NCI-H1092 treated with DMSO at 0.1 percent for 48 hours (cell line): ENCODE data around the gene REV3L.
"Not testable (repeated sequence)": the region's sequence is repeated elsewhere in the genome, so short reads cannot be mapped to it uniquely, and the experiment has no call there.

Experiments
- DNase-seq: peaks from one replicate; lab custom pipeline; 2025; lab: John Stamatoyannopoulos, UW

REV3L gene

DNA sequence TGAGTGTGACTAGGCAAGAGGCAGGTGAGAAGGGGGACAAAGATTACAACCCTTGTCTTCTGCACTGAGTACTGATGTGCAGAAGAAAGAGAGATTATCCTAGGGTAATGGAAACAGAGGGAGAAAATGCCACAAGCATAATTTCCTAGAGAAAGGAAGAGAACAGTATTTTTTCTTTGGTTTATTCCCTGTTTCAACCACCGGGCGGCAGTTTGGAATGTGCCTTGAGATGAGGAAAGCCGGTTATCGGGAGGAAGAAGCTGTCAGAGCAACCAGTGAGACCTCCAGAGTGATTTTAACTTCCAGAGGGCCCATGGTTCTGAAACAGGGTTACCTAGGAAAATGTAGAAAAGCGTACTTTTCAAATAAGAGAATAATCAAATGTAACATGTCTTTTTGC lies 121.4 kb downstream of the REV3L start:
- DNase-seq, result no peak

- no peak for DNase-seq
Observed at GRCh38 chr6:111358454-111358853, 124.6 kb downstream of the REV3L start.

GRCh38 chr6:111357705-111358104 lies 125.3 kb downstream of the REV3L start:
- DNase-seq, result no peak

GRCh38 chr6:111356551-111356950 lies 126.5 kb downstream of the REV3L start:
- DNase-seq, result no peak

GRCh38 chr6:111354758-111355555 lies 128.1 kb downstream of the REV3L start:
- DNase-seq, result no peak

- no peak for DNase-seq
Observed at GRCh38 chr6:111353912-111354462, 129.0 kb downstream of the REV3L start.

- no peak for DNase-seq
Observed at GRCh38 chr6:111347589-111347988, 135.4 kb downstream of the REV3L start.

GRCh38 chr6:111342913-111343312 lies 140.1 kb downstream of the REV3L start:
- no peak for DNase-seq

GRCh38 chr6:111339294-111339693 lies 143.7 kb downstream of the REV3L start:
- no peak for DNase-seq

DNA sequence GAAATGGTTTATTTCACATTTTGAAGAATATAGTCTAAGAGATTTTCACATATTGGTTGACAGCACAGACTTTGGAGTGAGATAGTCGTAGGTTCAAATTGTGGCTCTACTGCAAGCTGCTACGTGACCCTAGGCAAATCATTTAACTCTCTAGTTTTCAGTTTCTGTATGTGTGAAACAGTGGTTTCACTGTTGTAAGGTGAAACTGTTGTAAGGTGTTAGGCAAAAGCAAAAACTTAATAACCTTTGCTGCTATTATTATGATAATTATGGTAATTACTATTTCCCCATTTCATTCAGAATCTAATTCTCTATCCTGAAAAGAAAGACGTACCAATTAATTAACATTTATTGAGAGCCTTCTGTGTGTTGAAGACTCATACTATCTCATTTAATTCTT lies 144.2 kb downstream of the REV3L start:
- DNase-seq, result no peak

- no peak for DNase-seq
Observed at GRCh38 chr6:111337829-111338236, 145.2 kb downstream of the REV3L start.

DNA sequence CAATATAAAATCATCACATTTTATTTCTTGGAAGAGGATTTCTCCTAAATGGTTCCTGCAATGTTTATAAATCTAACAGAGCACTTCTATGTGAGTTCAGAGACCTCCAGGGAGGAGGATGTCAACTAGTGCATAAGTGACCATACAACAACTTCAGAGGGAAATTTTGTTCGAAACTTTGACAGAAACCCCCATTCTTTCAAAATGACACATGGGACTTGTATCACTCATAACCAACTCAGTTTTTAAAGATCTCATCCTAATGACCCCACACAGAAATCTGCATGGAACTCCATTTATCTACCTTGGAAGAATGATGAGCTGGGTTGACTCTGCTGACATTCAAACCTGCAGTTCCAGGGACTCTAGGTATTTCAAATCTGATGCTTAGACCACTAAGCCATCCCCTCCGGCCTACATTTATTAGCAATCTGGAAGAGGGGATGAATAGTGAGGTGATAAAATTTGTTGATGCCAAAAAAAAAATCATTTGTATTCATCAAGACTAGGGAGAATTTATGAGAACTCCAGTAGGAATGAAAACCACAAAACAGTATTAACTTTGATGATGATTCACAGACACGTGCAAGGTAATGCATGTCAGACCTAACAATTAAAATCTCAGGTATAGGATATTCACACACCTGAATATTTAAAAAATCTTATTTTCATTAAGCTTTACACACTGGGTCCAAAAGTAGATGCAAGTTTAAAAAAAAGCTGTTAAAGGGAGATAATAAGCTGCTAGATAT lies 153.0 kb downstream of the REV3L start:
- DNase-seq, result no peak

DNA sequence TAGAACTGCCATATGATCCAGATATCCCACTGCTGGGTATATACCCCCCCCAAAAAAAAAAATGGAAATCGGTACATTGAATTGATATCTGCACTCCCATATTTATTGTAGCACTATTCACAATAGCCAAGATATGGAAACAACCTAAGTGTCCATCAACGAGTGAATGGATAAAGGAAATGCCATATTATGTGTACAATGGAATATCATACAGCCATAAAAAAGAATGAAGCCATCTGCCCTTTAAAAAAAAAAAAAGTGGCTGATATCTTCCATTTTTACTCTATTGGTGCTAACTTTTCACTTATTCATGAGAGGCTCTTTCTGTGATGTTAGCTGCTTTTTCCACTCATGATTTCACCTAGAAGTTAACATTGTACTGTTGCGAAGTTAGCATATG lies 156.5 kb downstream of the REV3L start:
- no peak for DNase-seq

DNA sequence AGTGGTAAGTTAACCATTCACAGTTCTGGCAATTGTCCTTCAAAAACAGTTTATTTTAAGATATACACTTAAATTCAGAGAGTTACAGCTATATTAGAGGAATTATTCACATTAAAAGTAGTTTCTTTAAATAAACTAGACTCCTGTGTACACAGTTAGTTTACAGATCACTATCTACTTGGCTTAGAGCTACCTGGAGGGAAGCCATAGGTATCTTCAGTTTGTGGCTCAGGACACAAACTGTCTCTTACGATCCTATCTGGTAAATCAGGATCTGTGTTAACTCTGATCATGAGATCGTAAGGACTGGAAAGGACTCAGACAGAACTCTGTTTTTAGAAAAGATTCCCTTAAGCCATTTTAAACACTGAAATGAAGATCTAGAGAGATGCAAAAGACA lies 160.9 kb downstream of the REV3L start:
- no peak for DNase-seq

- not testable (repeated sequence) for DNase-seq
Observed at GRCh38 chr6:111307950-111308349, 175.1 kb downstream of the REV3L start.

DNA sequence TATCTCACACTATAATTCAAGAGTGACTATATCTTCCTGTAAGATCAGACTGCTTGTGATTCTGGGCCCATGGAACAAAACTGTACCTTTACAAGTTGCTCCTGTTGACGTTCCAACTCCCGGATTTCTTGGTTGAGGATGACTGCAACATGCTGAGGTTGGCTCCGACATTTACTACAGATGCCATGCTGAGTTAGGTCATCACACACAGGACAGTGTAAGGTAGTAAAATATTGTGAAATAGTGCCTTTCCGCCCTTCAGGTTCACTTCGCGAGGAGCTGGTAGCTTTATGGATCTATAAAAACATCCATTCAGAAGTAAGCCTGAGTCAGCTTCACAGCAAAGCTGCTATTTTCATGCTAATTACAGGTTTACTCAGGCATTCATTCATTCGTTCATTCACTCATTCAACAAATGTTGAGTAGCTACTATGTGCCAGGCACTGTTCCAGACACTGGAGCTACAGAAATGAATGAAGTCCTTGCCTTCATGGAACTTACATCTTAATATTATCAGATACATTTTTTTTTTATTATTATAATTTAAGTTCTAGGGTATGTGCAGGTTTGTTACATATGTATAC lies 175.7 kb downstream of the REV3L start:
- no peak for DNase-seq

GRCh38 chr6:111306104-111306888 lies 176.7 kb downstream of the REV3L start:
- DNase-seq, result no peak

DNA sequence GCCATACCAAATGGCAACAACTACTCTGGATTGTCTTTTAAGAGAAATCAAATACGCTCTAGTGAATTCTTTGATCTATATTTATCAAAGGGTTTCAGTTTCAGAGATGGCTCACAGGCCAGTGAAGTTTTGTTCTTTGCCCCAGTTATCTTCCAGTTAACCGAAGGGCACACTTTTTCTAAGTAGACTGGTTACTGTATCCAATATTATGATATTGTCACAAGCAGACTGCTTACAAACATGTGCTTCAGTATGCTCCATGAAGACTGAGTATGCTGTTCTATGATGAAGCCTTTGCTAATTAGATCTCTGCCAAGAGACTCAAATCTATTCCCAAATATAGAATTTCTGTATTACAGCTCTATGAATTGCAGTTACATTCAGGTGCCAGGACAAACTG lies 181.1 kb downstream of the REV3L start:
- DNase-seq, result no peak

DNA sequence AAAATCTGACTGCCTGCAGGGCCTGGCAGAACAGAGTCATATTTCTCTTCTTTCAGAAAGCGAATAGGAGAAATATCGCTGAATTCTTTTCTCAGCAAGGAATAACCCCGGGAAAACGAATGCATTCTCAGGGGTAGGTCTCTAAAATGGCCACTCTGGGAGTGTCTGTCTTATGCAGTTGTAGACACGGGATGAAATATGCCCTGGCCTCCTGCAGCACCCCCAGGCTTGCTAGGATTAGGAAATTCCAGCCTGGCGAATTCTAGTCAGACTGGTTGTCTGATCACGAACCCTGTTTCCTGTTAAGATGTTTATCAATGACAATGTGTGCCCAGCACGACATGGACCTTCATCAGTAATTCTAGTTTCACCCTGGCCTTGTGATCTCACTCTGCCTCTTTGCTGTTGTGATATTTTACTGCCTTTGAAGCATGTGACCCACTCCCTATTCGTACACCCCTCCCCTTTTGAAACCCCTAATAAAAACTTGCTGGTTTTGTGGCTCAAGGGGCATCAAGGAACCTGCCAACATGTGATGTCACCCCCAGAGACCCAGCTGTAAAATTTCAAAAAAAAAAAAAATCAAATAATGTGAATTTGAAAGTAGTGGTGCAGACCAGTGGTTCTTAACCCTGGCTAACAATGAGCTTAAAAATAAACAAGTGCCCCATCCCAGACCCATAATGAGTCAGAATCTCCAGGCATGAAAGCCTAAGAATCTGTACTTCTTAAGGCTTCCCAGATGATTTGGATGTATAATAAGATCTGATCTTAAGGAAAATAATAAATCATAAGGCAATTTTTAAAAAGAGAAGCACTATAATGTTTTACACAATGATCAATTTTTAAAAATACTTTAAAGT lies 181.8 kb downstream of the REV3L start:
- not testable (repeated sequence) for DNase-seq

DNA sequence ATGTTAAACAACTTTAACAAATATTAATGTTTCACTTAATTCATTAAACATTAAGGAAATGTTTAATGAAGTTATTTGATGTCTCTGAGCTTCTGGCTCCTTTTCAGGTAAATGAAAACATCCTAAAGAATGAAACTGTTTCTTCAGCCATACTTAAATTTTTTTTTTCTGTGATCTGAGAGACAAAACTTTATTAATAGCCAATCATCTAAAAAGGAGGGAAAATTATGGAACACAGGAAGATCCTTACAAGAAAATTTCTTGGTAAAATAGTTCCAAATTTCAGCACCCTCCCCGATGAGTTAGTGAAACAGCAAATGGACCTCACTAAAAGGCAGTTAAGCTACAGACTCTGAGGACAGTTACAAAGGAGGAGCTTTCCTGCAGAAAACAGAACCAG lies 185.2 kb downstream of the REV3L start:
- DNase-seq, result no peak

- no peak for DNase-seq
Observed at GRCh38 chr6:111294374-111294967, 188.5 kb downstream of the REV3L start.
